Frontal cortex (tissue), 4 donors: ENCODE measurements around the gene TBC1D22A. TPM values are rescaled to one million over a fixed set of nuclear protein-coding genes. Genes with fewer than 3 reads are reported as not detected.

ENCODE experiments used
- DNase-seq, 2 donors: peaks; one replicate each; pipeline ENCODE4 v3.0.0; 2012; ENCODE audit warnings: low spot score in 2 of 2
- FAIRE-seq: peaks from 2 replicates; lab custom pipeline; 2012; peaks lifted over from hg19 to GRCh38; lab: Jason Lieb, UNC
- total RNA-seq: library from RNA; depleted of rRNA; stranded (reverse); fragments of >200 nt; gene quantifications from one replicate; pipeline ENCODE4 v1.2.3, GENCODE V29; 2014
- donor health status: control.
- donor health status: control.
- donor health status: control.

The TBC1D22A gene
- total RNA-seq, 1 donor from 2014 or later = 5.3 TPM

- DNase-seq (no peak), FAIRE-seq (no peak)
Observed at GRCh38 chr22:46750863-46751443, 11.5 kb upstream of the TBC1D22A start.

GRCh38 chr22:46752286-46752987 lies 10.0 kb upstream of the TBC1D22A start:
- DNase-seq (no peak), FAIRE-seq (no peak)

GRCh38 chr22:46752988-46753310 lies 9.5 kb upstream of the TBC1D22A start:
- FAIRE-seq (no peak), DNase-seq (no peak)

- DNase-seq = no peak
- FAIRE-seq = no peak
Observed at GRCh38 chr22:46753360-46753759, 9.1 kb upstream of the TBC1D22A start.

- FAIRE-seq = no peak
Observed at GRCh38 chr22:46753761-46754109, 8.7 kb upstream of the TBC1D22A start.

GRCh38 chr22:46754110-46754799 lies 8.2 kb upstream of the TBC1D22A start:
- FAIRE-seq = no peak

More at GRCh38 chr22:46753761-46754109, 8.7 kb upstream of the TBC1D22A start:
- DNase-seq = no peak

GRCh38 chr22:46754826-46755225 lies 7.6 kb upstream of the TBC1D22A start:
- no peak for DNase-seq
- no peak for FAIRE-seq

More at GRCh38 chr22:46754110-46754799, 8.2 kb upstream of the TBC1D22A start:
- DNase-seq = peak in 1 of 2 donors; percentile 65

GRCh38 chr22:46755525-46755924 lies 6.9 kb upstream of the TBC1D22A start:
- DNase-seq (no peak), FAIRE-seq (no peak)

- no peak for FAIRE-seq
- DNase-seq = no peak
Observed at GRCh38 chr22:46756097-46756496, 6.4 kb upstream of the TBC1D22A start.

GRCh38 chr22:46757104-46757503 lies 5.3 kb upstream of the TBC1D22A start:
- DNase-seq = no peak
- no peak for FAIRE-seq

- FAIRE-seq (no peak), DNase-seq (no peak)
Observed at GRCh38 chr22:46758121-46758520, 4.3 kb upstream of the TBC1D22A start.

- FAIRE-seq (no peak), DNase-seq (peak in 1 of 2 donors; percentile 55)
Observed at GRCh38 chr22:46758867-46759290, 3.6 kb upstream of the TBC1D22A start.

GRCh38 chr22:46761017-46761416 lies 1.4 kb upstream of the TBC1D22A start:
- FAIRE-seq (no peak), DNase-seq (no peak)

- DNase-seq = no peak
- FAIRE-seq = no peak
Observed at GRCh38 chr22:46761539-46762237, 762 bp upstream of the TBC1D22A start.

GRCh38 chr22:46763051-46763705 lies 728 bp downstream of the TBC1D22A start:
- DNase-seq = no peak
- no peak for FAIRE-seq

GRCh38 chr22:46764140-46764680 lies 1.8 kb downstream of the TBC1D22A start:
- FAIRE-seq (no peak), DNase-seq (no peak)

- no peak for FAIRE-seq
- no peak for DNase-seq
Observed at GRCh38 chr22:46764779-46765485, 2.5 kb downstream of the TBC1D22A start.

GRCh38 chr22:46766611-46767010 lies 4.2 kb downstream of the TBC1D22A start:
- DNase-seq (no peak), FAIRE-seq (no peak)

- DNase-seq (no peak), FAIRE-seq (no peak)
Observed at GRCh38 chr22:46767249-46767985, 5.0 kb downstream of the TBC1D22A start.
